Hematopoietic multipotent progenitor cell treated with erythropoietin and hydrocortisone succinate and interleukin-3 and kit ligand, for 8 days (in vitro differentiated cells): ENCODE measurements around the gene SAT1.

Experiments
- DNase-seq: peaks from one replicate; pipeline ENCODE4 v3.0.0-alpha.2; 2015

SAT1 gene

GRCh38 chrX:23811656-23812055, 28.7 kb downstream of the SAT1 start:
- DNase-seq = no peak

- DNase-seq = no peak
Measured at GRCh38 chrX:23813808-23814207, 30.8 kb downstream of the SAT1 start.

GRCh38 chrX:23815376-23815775, 32.4 kb downstream of the SAT1 start:
- DNase-seq = no peak

- no peak for DNase-seq
Measured at GRCh38 chrX:23816179-23816578, 33.2 kb downstream of the SAT1 start.

- no peak for DNase-seq
Measured at GRCh38 chrX:23817979-23818336, 35.0 kb downstream of the SAT1 start.

GRCh38 chrX:23819385-23820234, 36.6 kb downstream of the SAT1 start:
- DNase-seq = no peak

GRCh38 chrX:23820235-23820782, 37.3 kb downstream of the SAT1 start:
- DNase-seq = peak; percentile 9

- no peak for DNase-seq
Measured at GRCh38 chrX:23821847-23822246, 38.9 kb downstream of the SAT1 start.

GRCh38 chrX:23822397-23822796, 39.4 kb downstream of the SAT1 start:
- DNase-seq = no peak

- no peak for DNase-seq
Measured at GRCh38 chrX:23822841-23823240, 39.9 kb downstream of the SAT1 start.

GRCh38 chrX:23825675-23826074, 42.7 kb downstream of the SAT1 start:
- no peak for DNase-seq

- DNase-seq = no peak
Measured at GRCh38 chrX:23826216-23826615, 43.2 kb downstream of the SAT1 start.

GRCh38 chrX:23826653-23827052, 43.7 kb downstream of the SAT1 start:
- no peak for DNase-seq

GRCh38 chrX:23828881-23829280, 45.9 kb downstream of the SAT1 start:
- no peak for DNase-seq

GRCh38 chrX:23832721-23833120, 49.7 kb downstream of the SAT1 start:
- no peak for DNase-seq
